ENCODE data around the gene ADAMTS2. TPM values are rescaled to one million over a fixed set of nuclear protein-coding genes. Genes with fewer than 3 reads are reported as not detected.

Gene ADAMTS2
- total and polyA plus RNA-seq, 8 donors: 1.8 to 41.5 (median 11.6) TPM

DNA sequence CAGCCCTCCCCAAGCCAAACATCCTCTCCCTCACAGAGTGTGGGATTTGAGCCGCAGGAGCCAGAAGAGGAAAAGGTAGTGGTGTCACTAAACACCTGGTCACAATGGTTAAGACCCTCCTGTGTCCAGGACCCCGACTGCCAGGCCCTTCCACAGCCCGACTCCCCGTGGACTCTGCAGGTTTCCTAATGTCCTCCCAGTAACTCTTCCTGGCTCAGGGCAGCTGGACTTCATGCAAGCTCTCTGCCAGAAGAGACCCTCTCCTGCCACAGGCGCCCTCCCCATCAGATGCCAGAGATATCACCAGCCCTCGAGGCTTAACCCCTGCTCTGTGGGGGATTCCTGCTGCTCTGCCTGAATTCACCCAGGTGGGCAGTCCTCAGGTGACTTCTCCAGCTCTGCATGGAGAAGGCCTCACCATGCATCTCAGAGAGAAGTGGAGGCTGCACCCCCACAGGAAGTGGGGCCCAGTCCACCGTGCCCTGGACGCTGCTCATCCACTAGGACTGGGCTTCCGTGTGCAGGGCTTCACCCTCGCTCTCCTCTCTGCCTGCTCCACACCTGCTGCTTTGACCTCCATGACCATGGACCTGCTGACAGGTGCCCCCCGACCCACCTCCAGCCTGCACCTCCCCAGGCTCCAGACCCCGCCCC, 111.2 kb downstream of the ADAMTS2 start:
- 60 to 76% (median 64%) methylated on average over 9 to 12 of the region's 12 CpGs for WGBS, 5 donors

DNA sequence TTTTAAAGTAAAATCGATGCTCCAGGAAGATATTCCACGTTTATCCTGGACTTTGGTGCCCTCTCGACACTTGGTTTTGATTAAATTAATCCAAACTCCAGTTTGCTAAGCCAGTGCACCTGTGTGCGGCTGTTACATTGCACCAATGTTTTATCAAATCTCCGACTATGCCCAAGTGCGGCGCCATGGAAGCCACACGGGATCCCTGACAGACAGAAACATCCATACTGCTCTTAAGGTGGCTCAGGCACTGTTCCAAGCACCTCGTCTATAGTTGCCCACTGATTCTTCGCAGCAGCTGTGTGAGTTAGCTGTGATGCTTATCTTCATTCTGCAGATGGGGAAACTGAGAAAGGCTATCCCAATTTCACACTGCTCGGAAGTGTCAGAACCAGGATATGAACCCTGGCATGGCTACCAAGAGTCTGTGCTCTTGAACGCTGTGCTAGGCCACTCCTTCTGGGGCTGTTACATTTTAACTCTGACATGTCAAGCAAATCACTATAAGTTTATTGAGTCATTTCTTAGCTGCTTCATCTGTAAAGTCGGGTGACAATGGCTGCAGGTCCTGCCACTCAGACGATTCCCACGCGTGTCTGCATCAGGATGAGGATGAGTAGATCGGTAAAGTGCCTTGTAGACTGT, 113.0 kb downstream of the ADAMTS2 start:
- no peak for DNase-seq
- Histone ChIP-seq H3K9me3 (peaks cover 0 to 8% (median 7%) of the 10 kb centered on the region in 4 donors), H3K4me1 (no peaks in the 10 kb centered on the region), H3K27ac (no peak overlapping the region), H3K4me3 (no peak overlapping the region), H3K27me3 (peaks cover 0 to 13% (median 0%) of the 10 kb centered on the region in 3 donors), H3K36me3 (no peaks in the 10 kb centered on the region)
- intact Hi-C loops (cut with DNase I; ENCODE audit: low total_unique reads): no loop called here
- no peak for TF ChIP-seq EP300 (IDR thresholded peaks at IDR 0.05)
- TF ChIP-seq CTCF (IDR thresholded peaks at IDR 0.05): no peak
- TF ChIP-seq POLR2AphosphoS5 (IDR thresholded peaks at IDR 0.05): no peak
- no peak for TF ChIP-seq POLR2A (IDR thresholded peaks at IDR 0.05)
- 72 to 80% (median 75%) methylated on average over 17 of the region's 17 CpGs for WGBS, 5 donors

More for the DNA sequence above, 111.2 kb downstream of the ADAMTS2 start:
- H3K4me3 ChIP-seq: no peak overlapping the region
- no peak for TF ChIP-seq POLR2AphosphoS5 (IDR thresholded peaks at IDR 0.05)
- no peak for TF ChIP-seq CTCF (IDR thresholded peaks at IDR 0.05)
- TF ChIP-seq EP300 (IDR thresholded peaks at IDR 0.05): no peak
- no peak for TF ChIP-seq POLR2A (IDR thresholded peaks at IDR 0.05)
- no peaks in the 10 kb centered on the region for H3K36me3 ChIP-seq
- DNase-seq: no peak
- H3K9me3 ChIP-seq: peaks cover 0 to 19% (median 15%) of the 10 kb centered on the region in 4 donors
- intact Hi-C loops (cut with DNase I; ENCODE audit: low total_unique reads): no loop called here
- peaks cover 0 to 13% (median 0%) of the 10 kb centered on the region in 3 donors for H3K27me3 ChIP-seq
- H3K27ac ChIP-seq: no peak overlapping the region
- no peaks in the 10 kb centered on the region for H3K4me1 ChIP-seq

- H3K27ac ChIP-seq: no peak overlapping the region
- no peaks in the 10 kb centered on the region for H3K4me1 ChIP-seq
- no peak for DNase-seq
- no peaks in the 10 kb centered on the region for H3K9me3 ChIP-seq
- intact Hi-C loops (cut with DNase I; ENCODE audit: low total_unique reads): no loop called here
- no peaks in the 10 kb centered on the region for H3K36me3 ChIP-seq
- TF ChIP-seq POLR2AphosphoS5 (IDR thresholded peaks at IDR 0.05): no peak
- no peak for TF ChIP-seq EP300 (IDR thresholded peaks at IDR 0.05)
- peaks cover 0 to 13% (median 0%) of the 10 kb centered on the region in 3 donors for H3K27me3 ChIP-seq
- H3K4me3 ChIP-seq: no peak overlapping the region
- WGBS, 5 donors: 78 to 88% (median 86%) methylated on average over 14 of the region's 14 CpGs
Measured at GRCh38 chr5:179231309-179231708, 114.0 kb downstream of the ADAMTS2 start.

- intact Hi-C loops (cut with DNase I; ENCODE audit: low total_unique reads): no loop called here
- Histone ChIP-seq H3K9me3 (peaks cover 0 to 3% (median 0%) of the 10 kb centered on the region in 4 donors), H3K27me3 (peaks cover 0 to 6% (median 0%) of the 10 kb centered on the region in 3 donors), H3K4me3 (no peak overlapping the region), H3K36me3 (no peaks in the 10 kb centered on the region), H3K4me1 (no peaks in the 10 kb centered on the region), H3K27ac (no peak overlapping the region)
- DNase-seq: no peak
- TF ChIP-seq POLR2A (IDR thresholded peaks at IDR 0.05) (no peak), EP300 (IDR thresholded peaks at IDR 0.05) (no peak), POLR2AphosphoS5 (IDR thresholded peaks at IDR 0.05) (no peak), CTCF (IDR thresholded peaks at IDR 0.05) (no peak)
- WGBS, 5 donors: 58 to 81% (median 73%) methylated on average over 7 to 9 of the region's 9 CpGs
Measured at GRCh38 chr5:179230061-179230461, 115.2 kb downstream of the ADAMTS2 start.
